Trophoblast cell (in vitro differentiated cells and primary cell): ENCODE data around the gene SRPX2. TPM values are rescaled to one million over a fixed set of nuclear protein-coding genes. Genes with fewer than 3 reads are reported as not detected.
A peak's percentile ranks its signal among the peaks of the same experiment; 100 is the strongest.

Experiments
- DNase-seq, 2 donors: peaks; one replicate each; pipeline ENCODE4 v3.0.0-alpha.2; 2016
- H2AFZ ChIP-seq: 2 replicates; pipeline ENCODE4 v1.6.1; 2013; ENCODE audit warnings: low read length, moderate library complexity, mild to moderate bottlenecking; ENCODE audit not compliant: insufficient read depth, poor library complexity
- H2AK5ac ChIP-seq: 2 replicates; pipeline ENCODE4 v1.6.1; 2013; ENCODE audit warnings: mild to moderate bottlenecking, low read length
- H2BK120ac ChIP-seq: 2 replicates; pipeline ENCODE4 v1.6.1; 2013; ENCODE audit warnings: low read length, mild to moderate bottlenecking, moderate library complexity; ENCODE audit not compliant: insufficient read depth, poor library complexity
- H2BK12ac ChIP-seq: 2 replicates; pipeline ENCODE4 v1.6.1; 2013; ENCODE audit warnings: mild to moderate bottlenecking, low read length, moderate library complexity
- H2BK5ac ChIP-seq: 2 replicates; pipeline ENCODE4 v1.6.1; 2013; ENCODE audit warnings: low read length, low read depth, moderate library complexity, mild to moderate bottlenecking; ENCODE audit not compliant: poor library complexity
- H3K14ac ChIP-seq: 2 replicates; pipeline ENCODE4 v1.6.1; 2013; ENCODE audit warnings: mild to moderate bottlenecking, low read length
- H3K18ac ChIP-seq: 2 replicates; pipeline ENCODE4 v1.6.1; 2013; ENCODE audit warnings: mild to moderate bottlenecking, low read length
- H3K23ac ChIP-seq: 2 replicates; pipeline ENCODE4 v1.6.1; 2013; ENCODE audit warnings: low read length
- H3K27ac ChIP-seq: 2 replicates; pipeline ENCODE4 v1.5.1; 2013; ENCODE audit warnings: low read depth, mild to moderate bottlenecking, inconsistent platforms, low read length, moderate library complexity
- H3K27me3 ChIP-seq: 2 replicates; pipeline ENCODE4 v1.6.1; 2013; ENCODE audit warnings: inconsistent platforms, mild to moderate bottlenecking, low read length, moderate library complexity; ENCODE audit not compliant: insufficient read depth
- H3K36me3 ChIP-seq, 2 experiments: 1 replicate in 1 of 2; 2 replicates in 1 of 2; pipeline ENCODE4 v1.6.1; 2013; ENCODE audit warnings: low read length in 2 of 2, mild to moderate bottlenecking in 2 of 2, moderate library complexity in 1 of 2; ENCODE audit not compliant: insufficient read depth in 2 of 2, control insufficient read depth in 1 of 2
- H3K4ac ChIP-seq: 2 replicates; pipeline ENCODE4 v1.6.1; 2013; ENCODE audit warnings: low read depth, mild to moderate bottlenecking, low read length, moderate library complexity
- H3K4me1 ChIP-seq, 2 experiments: 1 replicate in 1 of 2; 2 replicates in 1 of 2; pipeline ENCODE4 v1.6.1; 2013; ENCODE audit warnings: low read length in 2 of 2, mild to moderate bottlenecking in 2 of 2, moderate library complexity in 1 of 2; ENCODE audit not compliant: insufficient read depth in 2 of 2, control insufficient read depth in 1 of 2
- H3K4me2 ChIP-seq: 2 replicates; pipeline ENCODE4 v1.6.1; 2013; ENCODE audit warnings: inconsistent platforms, mild to moderate bottlenecking, low read length, moderate library complexity
- H3K4me3 ChIP-seq: 2 replicates; pipeline ENCODE4 v1.5.1; 2013; ENCODE audit warnings: mild to moderate bottlenecking, low read depth, low read length, inconsistent platforms
- H3K79me1 ChIP-seq: one replicate; pipeline ENCODE4 v1.6.1; 2013; ENCODE audit warnings: low read length
- H3K79me2 ChIP-seq: 2 replicates; pipeline ENCODE4 v1.6.1; 2013; ENCODE audit warnings: low read length, mild to moderate bottlenecking; ENCODE audit not compliant: control insufficient read depth, insufficient read depth, poor library complexity
- H3K9ac ChIP-seq: 2 replicates; pipeline ENCODE4 v1.6.1; 2013; ENCODE audit warnings: mild to moderate bottlenecking, low read length
- H3K9me3 ChIP-seq: 2 replicates; pipeline ENCODE4 v1.6.1; 2013; ENCODE audit warnings: low read depth, mild to moderate bottlenecking, control low read depth, inconsistent platforms, low read length; ENCODE audit not compliant: insufficient read depth
- H4K12ac ChIP-seq: 2 replicates; pipeline ENCODE4 v1.6.1; 2013; ENCODE audit warnings: low read depth, mild to moderate bottlenecking, low read length, moderate library complexity
- H4K8ac ChIP-seq: 2 replicates; pipeline ENCODE4 v1.6.1; 2013; ENCODE audit warnings: low read depth, mild to moderate bottlenecking, low read length, moderate library complexity
- H4K91ac ChIP-seq: one replicate; pipeline ENCODE4 v1.6.1; 2013; ENCODE audit warnings: low read depth, mild to moderate bottlenecking, low read length, moderate library complexity
- WGBS: extraction: QIAGEN DNeasy Blood & Tissue Kit; methylation state at CpG from one replicate; pipeline ENCODE4 v1.1.7; 2013; ENCODE audit warnings: missing lambda C conversion rate; ENCODE audit not compliant: insufficient read length, insufficient coverage; ENCODE audit errors: extremely low coverage; 5-methylcytosine and 5-hydroxymethylcytosine counted together
- polyA plus RNA-seq: library from polyadenylated mRNA; stranded (reverse); fragments of 200-250 nt; gene quantifications from 2 replicates; pipeline ENCODE4 v1.2.3, GENCODE V29; 2013

Gene SRPX2, protein sequence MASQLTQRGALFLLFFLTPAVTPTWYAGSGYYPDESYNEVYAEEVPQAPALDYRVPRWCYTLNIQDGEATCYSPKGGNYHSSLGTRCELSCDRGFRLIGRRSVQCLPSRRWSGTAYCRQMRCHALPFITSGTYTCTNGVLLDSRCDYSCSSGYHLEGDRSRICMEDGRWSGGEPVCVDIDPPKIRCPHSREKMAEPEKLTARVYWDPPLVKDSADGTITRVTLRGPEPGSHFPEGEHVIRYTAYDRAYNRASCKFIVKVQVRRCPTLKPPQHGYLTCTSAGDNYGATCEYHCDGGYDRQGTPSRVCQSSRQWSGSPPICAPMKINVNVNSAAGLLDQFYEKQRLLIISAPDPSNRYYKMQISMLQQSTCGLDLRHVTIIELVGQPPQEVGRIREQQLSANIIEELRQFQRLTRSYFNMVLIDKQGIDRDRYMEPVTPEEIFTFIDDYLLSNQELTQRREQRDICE
- 1.0 and 1.6 TPM in 2 replicates for polyA plus RNA-seq

GRCh38 chrX:100643956-100644860, at the start of gene SRPX2:
SRPX2 (plus strand) TSS chrX:100644199; CDS start chrX:100646323, 2,124 bp downstream.
- Histone ChIP-seq H3K9me3 (no peaks in the 10 kb centered on the region), H3K4me2 (no peak within 1 kb of the TSS), H2BK5ac (no peak within 1 kb of the TSS), H3K18ac (no peak within 1 kb of the TSS), H4K91ac (no peak within 1 kb of the TSS), H3K14ac (no peak within 1 kb of the TSS), H3K79me1 (no peaks in the 10 kb centered on the region), H3K27ac (no peak within 1 kb of the TSS), H3K9ac (no peak within 1 kb of the TSS), H4K8ac (no peak within 1 kb of the TSS), H3K4me1 (peaks cover 2 to 10% of the 10 kb centered on the region in 2 experiments), H3K4ac (no peak within 1 kb of the TSS), H2AK5ac (no peak within 1 kb of the TSS), H3K36me3 (no peaks in the 10 kb centered on the region), H2BK120ac (no peak within 1 kb of the TSS), H3K27me3 (no peaks in the 10 kb centered on the region), H3K79me2 (no peaks in the 10 kb centered on the region), H2AFZ (no peak within 1 kb of the TSS), H3K23ac (no peak within 1 kb of the TSS), H2BK12ac (peak within 1 kb of the TSS; percentile 45), H3K4me3 (no peak within 1 kb of the TSS), H4K12ac (no peak within 1 kb of the TSS)
- DNase-seq = peak; percentile 40 to 74
- WGBS = no CpG with 5 or more reads among the region's 11 CpGs

- H3K79me1 ChIP-seq = no peaks in the 10 kb centered on the region
- H4K12ac ChIP-seq = no peak overlapping the region
- H2BK12ac ChIP-seq = no peak overlapping the region
- H3K27me3 ChIP-seq = no peaks in the 10 kb centered on the region
- H2AFZ ChIP-seq = no peak overlapping the region
- H3K23ac ChIP-seq = no peak overlapping the region
- H3K9ac ChIP-seq = no peak overlapping the region
- WGBS = no CpG with 5 or more reads among the region's 2 CpGs
- no peak overlapping the region for H3K4me2 ChIP-seq
- H2BK5ac ChIP-seq = no peak overlapping the region
- H3K36me3 ChIP-seq = no peaks in the 10 kb centered on the region
- H2AK5ac ChIP-seq = no peak overlapping the region
- no peak overlapping the region for H2BK120ac ChIP-seq
- H3K4ac ChIP-seq = no peak overlapping the region
- H4K8ac ChIP-seq = no peak overlapping the region
- no peak overlapping the region for H3K4me3 ChIP-seq
- H3K18ac ChIP-seq = no peak overlapping the region
- peaks cover 0 to 3% of the 10 kb centered on the region in 2 experiments for H3K4me1 ChIP-seq
- H3K14ac ChIP-seq = no peak overlapping the region
- no peaks in the 10 kb centered on the region for H3K79me2 ChIP-seq
- H4K91ac ChIP-seq = no peak overlapping the region
- no peak for DNase-seq
- H3K9me3 ChIP-seq = no peaks in the 10 kb centered on the region
- no peak overlapping the region for H3K27ac ChIP-seq
Observed at GRCh38 chrX:100596601-100597000, 47.4 kb upstream of the SRPX2 start.

DNA sequence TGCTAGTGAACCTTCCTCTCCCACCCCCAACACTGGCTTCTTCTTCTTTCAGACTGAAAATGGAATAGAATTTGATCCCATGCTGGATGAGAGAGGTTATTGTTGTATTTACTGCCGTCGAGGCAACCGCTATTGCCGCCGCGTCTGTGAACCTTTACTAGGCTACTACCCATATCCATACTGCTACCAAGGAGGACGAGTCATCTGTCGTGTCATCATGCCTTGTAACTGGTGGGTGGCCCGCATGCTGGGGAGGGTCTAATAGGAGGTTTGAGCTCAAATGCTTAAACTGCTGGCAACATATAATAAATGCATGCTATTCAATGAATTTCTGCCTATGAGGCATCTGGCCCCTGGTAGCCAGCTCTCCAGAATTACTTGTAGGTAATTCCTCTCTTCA, 44.5 kb upstream of the SRPX2 start:
- no peak overlapping the region for H3K9ac ChIP-seq
- H2BK120ac ChIP-seq = no peak overlapping the region
- WGBS = no CpG with 5 or more reads among the region's 9 CpGs
- no peak overlapping the region for H4K91ac ChIP-seq
- H3K14ac ChIP-seq = no peak overlapping the region
- H2AK5ac ChIP-seq = no peak overlapping the region
- no peak overlapping the region for H2BK5ac ChIP-seq
- no peak overlapping the region for H3K4ac ChIP-seq
- H3K18ac ChIP-seq = no peak overlapping the region
- no peaks in the 10 kb centered on the region for H3K9me3 ChIP-seq
- no peaks in the 10 kb centered on the region for H3K27me3 ChIP-seq
- no peak overlapping the region for H4K8ac ChIP-seq
- no peak overlapping the region for H4K12ac ChIP-seq
- no peak overlapping the region for H2AFZ ChIP-seq
- H3K4me3 ChIP-seq = no peak overlapping the region
- no peaks in the 10 kb centered on the region for H3K36me3 ChIP-seq
- H3K4me1 ChIP-seq = peaks cover 0 to 3% of the 10 kb centered on the region in 2 experiments
- no peak overlapping the region for H3K27ac ChIP-seq
- no peaks in the 10 kb centered on the region for H3K79me1 ChIP-seq
- no peak overlapping the region for H2BK12ac ChIP-seq
- H3K79me2 ChIP-seq = no peaks in the 10 kb centered on the region
- H3K23ac ChIP-seq = no peak overlapping the region
- no peak overlapping the region for H3K4me2 ChIP-seq
- DNase-seq = peak; percentile 46 to 56

DNA sequence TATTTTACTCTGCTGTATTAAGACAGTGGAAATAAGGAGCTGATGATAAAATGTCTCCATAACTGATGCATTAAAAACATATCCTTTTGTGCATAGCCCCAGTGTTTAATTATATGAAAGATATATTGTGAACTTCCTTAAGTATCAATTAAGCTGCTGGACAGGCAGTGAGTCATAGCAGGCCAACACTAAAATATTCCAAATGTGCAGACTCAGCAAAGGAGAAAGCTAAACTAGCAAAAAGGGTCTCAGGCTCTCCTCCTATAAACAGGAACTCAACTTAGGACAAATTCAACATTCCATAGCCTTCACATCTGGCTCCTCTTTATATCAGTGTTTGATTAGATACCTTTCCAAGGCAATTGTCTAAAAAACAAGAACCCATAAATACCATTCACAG, 43.7 kb upstream of the SRPX2 start:
- no peak overlapping the region for H2AFZ ChIP-seq
- H3K4me1 ChIP-seq = peaks cover 0 to 3% of the 10 kb centered on the region in 2 experiments
- no peaks in the 10 kb centered on the region for H3K79me1 ChIP-seq
- H3K79me2 ChIP-seq = no peaks in the 10 kb centered on the region
- H2BK120ac ChIP-seq = no peak overlapping the region
- H2BK5ac ChIP-seq = no peak overlapping the region
- no peak for DNase-seq
- H4K8ac ChIP-seq = no peak overlapping the region
- no peak overlapping the region for H3K4me3 ChIP-seq
- H2BK12ac ChIP-seq = no peak overlapping the region
- no peaks in the 10 kb centered on the region for H3K36me3 ChIP-seq
- no peak overlapping the region for H3K23ac ChIP-seq
- no peak overlapping the region for H3K9ac ChIP-seq
- H2AK5ac ChIP-seq = no peak overlapping the region
- no peak overlapping the region for H3K4me2 ChIP-seq
- no peak overlapping the region for H3K18ac ChIP-seq
- no peak overlapping the region for H3K14ac ChIP-seq
- no peak overlapping the region for H4K91ac ChIP-seq
- H3K27ac ChIP-seq = no peak overlapping the region
- H3K27me3 ChIP-seq = no peaks in the 10 kb centered on the region
- no peaks in the 10 kb centered on the region for H3K9me3 ChIP-seq
- no peak overlapping the region for H3K4ac ChIP-seq
- H4K12ac ChIP-seq = no peak overlapping the region
